ENCODE results near the gene KRT81.
"Not testable (repeated sequence)": the region's sequence is repeated elsewhere in the genome, so short reads cannot be mapped to it uniquely, and the experiment has no call there.

KRT81 gene

GRCh38 chr12:52252175-52252615, 39.1 kb downstream of the KRT81 start:
- not testable (repeated sequence) for DNase-seq

- no peak for DNase-seq
These were observed 39.8 kb downstream of the KRT81 start for GRCh38 chr12:52251367-52252051.

- DNase-seq, result no peak
These were observed 41.0 kb downstream of the KRT81 start for GRCh38 chr12:52250048-52250990.

GRCh38 chr12:52249511-52250047, 41.8 kb downstream of the KRT81 start:
- no peak for DNase-seq

- no peak for DNase-seq
These were observed 42.5 kb downstream of the KRT81 start for GRCh38 chr12:52248541-52249461.

- DNase-seq, result no peak
These were observed 43.5 kb downstream of the KRT81 start for GRCh38 chr12:52247622-52248540.

GRCh38 chr12:52246720-52247621, 44.4 kb downstream of the KRT81 start:
- no peak for DNase-seq

GRCh38 chr12:52245962-52246569, 45.3 kb downstream of the KRT81 start:
- DNase-seq, result no peak

- DNase-seq, result no peak
These were observed 45.9 kb downstream of the KRT81 start for GRCh38 chr12:52245259-52245961.

- DNase-seq, result no peak
These were observed 46.7 kb downstream of the KRT81 start for GRCh38 chr12:52244615-52244994.

GRCh38 chr12:52243856-52244614, 47.3 kb downstream of the KRT81 start:
- peak; percentile 64 for DNase-seq

- no peak for DNase-seq
These were observed 48.0 kb downstream of the KRT81 start for GRCh38 chr12:52243259-52243855.

- DNase-seq, result no peak
These were observed 48.7 kb downstream of the KRT81 start for GRCh38 chr12:52242442-52243258.

- DNase-seq, result no peak
These were observed 50.0 kb downstream of the KRT81 start for GRCh38 chr12:52241205-52241842.

- DNase-seq, result not testable (repeated sequence)
These were observed 51.1 kb downstream of the KRT81 start for GRCh38 chr12:52240247-52240646.

- no peak for DNase-seq
These were observed 51.6 kb downstream of the KRT81 start for GRCh38 chr12:52239767-52240166.
